ENCODE data around the gene ALPI.
"Not testable (repeated sequence)": the region's sequence is repeated elsewhere in the genome, so short reads cannot be mapped to it uniquely, and the experiment has no call there.

ALPI gene

DNA sequence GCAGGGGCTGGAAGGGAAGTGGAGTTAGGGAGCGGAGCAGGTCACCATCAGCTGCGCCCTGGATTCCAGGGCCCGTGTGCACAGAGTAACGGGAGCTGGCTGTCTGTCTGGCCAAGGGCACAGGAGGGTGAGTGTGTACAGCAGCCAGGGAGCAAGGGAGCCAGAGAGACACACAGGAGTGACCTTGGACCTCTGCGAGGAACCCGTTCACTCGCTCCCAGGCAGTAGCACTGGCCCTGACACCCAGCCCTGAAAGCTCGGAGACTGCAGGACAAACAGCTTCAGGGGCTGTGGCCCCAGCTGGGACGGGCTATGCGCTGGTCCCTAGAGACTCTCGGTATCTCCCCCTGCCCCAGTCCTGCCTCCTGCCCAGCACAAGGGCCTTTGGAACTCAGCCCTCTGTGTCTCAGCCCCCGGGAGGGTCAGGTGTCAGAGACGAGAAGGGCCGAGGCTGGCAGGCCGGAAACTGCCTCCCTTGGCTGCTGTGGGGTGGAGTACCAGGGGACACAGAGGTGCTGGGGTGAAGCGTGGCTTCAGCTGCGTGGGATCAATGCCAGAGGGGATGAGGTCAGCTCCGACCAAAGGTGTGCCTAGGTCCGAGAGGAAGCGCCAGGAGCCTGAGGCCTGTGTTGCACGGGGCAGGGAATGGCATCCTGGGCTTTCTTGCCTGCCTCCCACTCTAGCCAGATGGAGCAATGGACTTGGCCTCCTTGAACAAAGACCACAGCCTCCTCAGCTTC lies 12.1 kb upstream of the ALPI start:
- DNase-seq = not testable (repeated sequence)

DNA sequence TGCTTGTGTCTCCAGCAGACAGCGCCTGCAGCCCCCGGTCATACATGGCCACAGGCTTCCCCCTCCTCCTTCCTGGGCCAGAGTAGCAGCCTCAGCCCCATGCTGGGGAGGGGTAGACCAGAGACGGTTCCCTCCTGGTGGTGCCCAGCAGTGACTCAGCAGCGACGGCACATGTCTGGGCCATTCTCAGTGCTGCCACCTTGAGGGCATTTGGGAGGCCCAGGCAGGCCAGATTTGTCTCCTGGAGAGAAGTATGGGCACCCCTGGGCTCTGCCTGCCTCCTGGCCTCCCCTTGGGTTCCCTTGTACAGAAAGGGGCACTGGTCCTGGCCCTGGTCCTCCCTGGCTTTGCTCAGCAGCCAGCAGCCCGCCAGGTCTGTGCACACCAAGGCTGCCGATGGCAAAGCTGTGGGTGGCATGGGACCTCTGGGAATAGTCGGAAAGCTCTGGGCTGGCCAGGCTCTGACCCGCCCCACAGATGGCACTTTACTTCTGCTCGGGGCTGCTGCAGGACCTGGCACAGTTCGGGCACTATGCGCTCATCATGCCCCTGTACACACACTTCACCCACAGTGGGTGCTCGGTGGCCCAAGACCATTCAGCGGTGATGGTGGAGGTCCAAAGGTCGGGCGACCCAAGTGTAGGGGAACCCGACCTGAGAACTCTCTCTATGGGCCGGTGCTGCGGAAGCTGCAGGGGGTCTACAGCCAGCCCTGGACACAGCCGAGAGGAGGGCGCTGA lies 11.4 kb upstream of the ALPI start:
- DNase-seq = peak; percentile 3

DNA sequence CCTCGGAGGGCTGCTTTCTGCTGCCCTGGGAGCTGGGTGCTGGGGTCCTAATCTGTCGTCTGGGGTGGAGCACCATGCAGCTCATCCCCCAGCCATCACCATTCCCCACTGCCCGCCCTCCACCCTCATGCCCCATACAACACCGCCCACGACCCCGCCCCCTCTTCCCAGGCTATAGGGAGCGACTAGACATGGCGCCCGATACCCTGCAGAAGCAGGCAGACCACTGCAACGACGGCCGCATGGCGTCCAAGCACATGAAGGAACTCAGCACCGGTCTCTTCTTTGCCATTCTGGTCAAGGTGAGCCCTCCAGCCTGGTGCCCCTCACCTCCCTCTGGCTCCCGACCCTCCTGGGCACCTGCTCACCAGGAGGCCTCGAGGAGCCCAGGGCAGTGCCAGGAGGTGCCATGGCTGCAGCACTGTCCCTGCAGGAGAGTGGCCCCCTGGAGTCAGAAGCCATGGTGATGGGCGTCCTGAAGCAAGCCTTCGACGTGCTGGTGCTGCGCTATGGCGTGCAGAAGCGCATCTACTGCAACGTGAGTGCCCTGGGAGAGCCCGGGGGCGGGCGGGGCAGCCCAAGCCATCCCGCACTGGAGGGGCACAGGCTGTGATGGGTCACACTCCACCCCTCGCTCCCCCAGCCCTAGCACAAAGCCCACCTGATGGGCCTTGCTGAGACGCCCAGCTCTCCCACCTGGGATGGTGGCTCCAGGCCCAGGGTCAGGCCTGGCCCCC lies 10.6 kb upstream of the ALPI start:
- DNase-seq = not testable (repeated sequence)

DNA sequence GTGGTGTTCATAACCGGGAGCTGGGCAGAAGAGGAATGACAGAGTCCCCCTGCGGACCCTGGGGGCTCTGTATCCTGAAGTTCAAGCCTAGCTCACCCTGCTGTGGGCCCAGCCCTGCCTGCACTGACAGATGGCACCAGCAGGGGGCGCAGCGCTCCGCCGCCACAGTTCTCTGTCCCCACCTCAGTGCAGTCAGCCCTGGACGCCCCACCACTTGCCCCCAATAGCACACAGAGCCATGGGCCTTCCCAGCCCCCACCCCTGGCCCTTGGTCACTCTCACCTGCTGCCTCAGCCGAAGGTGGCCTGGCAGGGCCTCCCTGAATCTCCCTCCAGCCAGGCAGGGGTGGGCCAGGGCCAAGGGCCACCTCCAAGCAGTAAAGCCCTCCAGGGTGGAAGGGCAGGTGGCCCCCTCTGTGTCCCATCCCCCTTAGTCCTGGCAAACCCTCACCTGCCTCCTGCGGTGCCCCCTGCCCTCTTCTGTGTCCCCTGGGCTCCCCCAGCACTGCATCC lies 9.6 kb upstream of the ALPI start:
- DNase-seq = not testable (repeated sequence)

DNA sequence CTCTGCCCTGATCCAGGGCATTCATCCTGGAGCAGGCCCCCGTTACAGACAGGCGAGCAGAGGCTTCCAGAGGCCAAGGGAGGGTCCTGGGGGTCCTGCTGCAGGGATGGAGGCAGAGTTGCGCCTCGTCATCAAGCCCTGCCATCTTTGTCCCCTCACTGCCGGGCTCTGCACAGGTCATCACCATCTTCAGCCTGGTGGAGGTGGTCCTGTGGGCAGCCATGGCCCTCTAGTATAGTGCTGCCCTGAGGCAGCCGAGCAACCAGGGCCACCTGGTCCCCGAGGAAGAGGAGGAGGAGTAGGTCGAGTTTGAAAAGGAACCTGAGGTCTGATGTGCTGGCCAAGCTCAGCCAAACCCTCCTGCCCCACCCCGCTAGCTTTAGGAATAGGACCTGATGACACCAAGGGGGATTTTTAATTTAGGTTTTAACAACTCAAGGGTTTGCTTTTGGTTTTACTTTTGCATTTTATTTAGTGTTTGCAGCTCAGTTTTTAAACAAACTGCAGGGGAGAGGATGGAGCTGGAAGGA lies 8.8 kb upstream of the ALPI start:
- DNase-seq = no peak

DNA sequence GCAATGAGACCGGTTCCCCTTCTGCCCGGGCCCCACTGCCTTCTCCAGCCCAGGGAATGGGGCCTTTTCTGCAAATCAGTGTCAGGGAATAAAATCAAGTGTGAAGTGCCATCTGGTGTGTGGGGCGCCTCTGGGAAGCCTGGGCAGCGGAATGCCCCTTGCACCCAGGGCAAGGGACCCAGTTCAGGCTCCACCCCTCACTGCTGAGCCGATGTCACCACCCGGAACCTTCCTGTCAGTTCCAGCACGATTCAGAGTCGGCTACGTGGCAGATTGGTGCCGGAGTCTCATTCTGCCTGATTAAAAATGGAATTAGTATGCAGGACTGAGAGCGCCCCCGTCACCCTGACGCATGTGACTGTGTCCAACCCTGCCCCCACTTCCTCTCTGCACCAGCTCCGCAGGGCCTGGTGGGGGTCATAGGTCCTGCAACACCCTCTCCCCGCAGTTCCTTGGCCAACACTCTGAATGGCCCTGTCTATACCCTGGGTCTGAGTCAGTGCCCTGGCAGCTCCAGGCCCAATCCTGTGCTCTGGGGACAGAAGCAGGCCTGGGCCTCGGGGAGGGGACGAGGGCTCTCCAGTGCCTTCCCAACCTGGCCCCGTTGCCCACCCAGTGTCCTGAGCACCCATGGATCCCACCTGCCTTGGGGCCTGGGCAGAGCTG lies 8.2 kb upstream of the ALPI start:
- DNase-seq = no peak

DNA sequence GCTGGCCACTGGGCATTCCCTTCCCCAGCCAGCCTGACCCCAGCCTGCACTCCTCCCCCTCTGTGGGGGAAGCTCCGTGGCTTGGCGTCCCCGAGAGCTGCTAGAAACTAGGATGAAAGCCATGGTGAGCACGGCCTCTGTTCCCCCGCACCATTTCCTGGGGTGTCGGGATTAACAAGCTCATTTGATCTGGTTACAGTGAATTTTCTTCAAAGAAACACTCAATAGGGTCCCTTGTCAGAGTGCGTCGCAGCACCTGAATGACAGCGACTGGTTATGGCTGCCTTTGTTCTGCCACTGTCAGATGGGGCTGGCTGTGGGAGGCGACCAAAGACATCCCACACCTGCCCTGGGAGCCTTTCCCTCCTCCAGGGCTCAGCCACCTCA lies 7.7 kb upstream of the ALPI start:
- DNase-seq = no peak

DNA sequence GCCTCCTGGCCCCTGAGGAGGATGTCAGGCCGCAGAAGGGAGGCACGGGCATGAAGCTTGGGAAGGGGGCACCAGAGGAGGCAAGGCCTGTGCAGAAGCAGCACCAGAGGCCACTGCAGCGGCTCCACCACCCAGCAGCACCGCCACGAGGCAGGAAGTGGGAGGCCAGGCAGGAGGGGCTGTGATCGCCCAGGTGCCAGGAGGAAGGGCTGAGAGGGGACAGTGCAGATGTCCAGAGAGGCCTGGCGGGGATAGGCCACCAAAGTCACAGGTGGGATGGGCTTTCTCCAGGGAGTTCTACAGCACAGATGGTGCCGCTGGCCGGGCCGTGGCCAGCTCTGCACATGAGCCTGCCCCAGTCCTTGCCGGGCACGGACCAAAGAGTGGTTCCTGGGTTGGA lies 6.0 kb upstream of the ALPI start:
- no peak for DNase-seq

DNA sequence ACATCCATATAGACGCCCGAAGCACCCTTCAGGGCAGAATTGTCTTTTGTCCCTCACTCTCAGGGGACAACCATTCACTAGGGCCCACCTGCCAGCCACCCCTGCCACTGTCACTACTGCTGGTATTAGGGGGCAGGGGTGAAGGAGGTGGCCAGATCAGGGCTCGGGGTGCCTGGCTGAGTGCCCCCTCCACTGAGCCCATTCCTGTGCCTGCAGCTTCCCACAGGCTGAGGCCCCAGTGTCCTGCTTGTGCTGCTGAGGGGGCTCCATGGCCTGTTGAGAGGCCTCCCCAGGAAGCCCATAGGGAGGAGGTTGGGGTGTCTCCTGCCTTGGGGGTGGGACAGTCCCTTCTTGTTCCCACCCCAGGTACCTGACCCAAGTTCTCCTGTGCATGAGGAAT lies 4.3 kb upstream of the ALPI start:
- not testable (repeated sequence) for DNase-seq

DNA sequence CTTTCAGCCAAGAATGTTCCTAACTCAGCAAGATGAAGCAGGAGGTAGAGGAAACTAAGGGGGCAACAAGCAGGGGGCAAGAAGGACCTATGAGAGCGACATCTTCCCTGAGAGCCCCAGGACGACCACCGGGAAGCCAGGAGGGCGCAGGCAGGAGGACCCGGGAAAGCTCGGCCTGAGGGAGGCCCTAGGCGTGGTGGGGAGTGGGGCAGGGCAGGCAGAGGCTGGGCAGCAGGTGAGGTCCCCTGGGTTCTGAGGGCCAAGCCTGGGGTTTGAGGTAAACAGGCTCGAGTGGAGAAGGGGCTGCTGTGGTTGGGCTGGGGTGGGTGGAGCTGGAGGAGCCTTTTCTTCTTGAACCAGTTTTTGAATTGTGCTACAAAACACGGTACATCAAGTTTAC lies 1.3 kb upstream of the ALPI start:
- DNase-seq = no peak

DNA sequence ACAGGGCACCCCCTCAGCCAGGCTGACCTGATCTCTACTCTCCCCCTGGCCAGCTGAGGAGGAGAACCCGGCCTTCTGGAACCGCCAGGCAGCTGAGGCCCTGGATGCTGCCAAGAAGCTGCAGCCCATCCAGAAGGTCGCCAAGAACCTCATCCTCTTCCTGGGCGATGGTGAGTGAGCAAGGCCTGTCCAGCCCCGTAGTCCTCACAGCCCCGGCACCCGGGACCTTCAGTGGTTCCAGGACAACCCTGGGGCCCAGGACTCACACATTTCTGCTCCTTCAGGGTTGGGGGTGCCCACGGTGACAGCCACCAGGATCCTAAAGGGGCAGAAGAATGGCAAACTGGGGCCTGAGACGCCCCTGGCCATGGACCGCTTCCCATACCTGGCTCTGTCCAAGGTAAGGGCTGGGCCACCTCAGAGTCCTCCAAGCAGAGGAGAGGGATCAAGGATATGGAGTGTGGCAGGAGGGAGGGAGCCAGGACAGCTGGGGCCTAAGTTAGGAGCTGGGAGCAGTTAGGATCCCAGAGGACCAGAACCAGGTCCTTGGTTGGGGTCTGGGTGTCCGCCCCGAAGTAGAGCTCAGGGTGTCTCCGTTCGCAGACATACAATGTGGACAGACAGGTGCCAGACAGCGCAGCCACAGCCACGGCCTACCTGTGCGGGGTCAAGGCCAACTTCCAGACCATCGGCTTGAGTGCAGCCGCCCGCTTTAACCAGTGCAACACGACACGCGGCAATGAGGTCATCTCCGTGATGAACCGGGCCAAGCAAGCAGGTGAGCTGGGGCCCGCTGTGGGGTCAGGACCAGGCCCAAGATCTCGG lies 555 bp downstream of the ALPI start:
- no peak for DNase-seq

DNA sequence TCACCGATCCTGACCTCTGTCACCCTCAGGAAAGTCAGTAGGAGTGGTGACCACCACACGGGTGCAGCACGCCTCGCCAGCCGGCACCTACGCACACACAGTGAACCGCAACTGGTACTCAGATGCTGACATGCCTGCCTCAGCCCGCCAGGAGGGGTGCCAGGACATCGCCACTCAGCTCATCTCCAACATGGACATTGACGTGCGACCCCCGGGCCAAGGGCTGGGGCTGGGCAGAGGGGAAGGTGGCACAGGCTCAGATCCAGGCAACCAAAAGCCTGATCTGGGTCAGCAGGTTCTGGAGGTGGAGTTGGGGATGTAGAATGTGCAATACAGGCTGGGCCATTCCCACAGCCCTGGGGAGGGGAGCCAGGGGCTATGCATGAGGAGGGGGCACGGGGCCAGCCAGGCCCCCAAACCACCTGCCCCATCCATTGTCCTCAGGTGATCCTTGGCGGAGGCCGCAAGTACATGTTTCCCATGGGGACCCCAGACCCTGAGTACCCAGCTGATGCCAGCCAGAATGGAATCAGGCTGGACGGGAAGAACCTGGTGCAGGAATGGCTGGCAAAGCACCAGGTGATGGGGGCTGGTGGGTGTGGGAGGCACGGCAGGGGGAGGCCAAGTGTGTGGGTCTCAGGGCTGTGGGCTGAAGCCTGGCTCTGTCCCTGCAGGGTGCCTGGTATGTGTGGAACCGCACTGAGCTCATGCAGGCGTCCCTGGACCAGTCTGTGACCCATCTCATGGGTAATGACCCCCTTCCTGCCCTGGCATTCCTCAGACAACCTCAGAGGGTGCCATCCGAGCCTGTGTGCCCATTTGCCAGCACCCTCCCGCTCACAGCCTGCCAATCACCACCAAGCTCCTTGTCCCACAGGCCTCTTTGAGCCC lies 1.4 kb downstream of the ALPI start:
- no peak for DNase-seq

DNA sequence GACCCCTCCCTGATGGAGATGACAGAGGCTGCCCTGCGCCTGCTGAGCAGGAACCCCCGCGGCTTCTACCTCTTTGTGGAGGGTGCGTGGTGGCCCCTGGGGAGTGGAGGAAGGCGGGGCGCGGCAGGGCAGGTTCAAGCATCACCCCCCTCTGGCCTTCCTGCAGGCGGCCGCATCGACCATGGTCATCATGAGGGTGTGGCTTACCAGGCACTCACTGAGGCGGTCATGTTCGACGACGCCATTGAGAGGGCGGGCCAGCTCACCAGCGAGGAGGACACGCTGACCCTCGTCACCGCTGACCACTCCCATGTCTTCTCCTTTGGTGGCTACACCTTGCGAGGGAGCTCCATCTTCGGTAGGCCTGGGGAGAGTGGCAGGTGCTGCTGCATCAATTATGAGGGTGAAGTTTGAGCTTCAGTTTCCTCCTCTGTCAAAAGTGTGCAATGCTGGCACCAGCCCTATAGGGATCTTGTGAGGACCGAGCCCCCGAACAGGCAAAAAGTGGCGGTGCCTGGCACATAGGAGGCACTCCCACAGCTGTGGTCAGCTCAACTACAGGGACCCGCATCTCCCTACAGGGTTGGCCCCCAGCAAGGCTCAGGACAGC lies 2.2 kb downstream of the ALPI start:
- no peak for DNase-seq

DNA sequence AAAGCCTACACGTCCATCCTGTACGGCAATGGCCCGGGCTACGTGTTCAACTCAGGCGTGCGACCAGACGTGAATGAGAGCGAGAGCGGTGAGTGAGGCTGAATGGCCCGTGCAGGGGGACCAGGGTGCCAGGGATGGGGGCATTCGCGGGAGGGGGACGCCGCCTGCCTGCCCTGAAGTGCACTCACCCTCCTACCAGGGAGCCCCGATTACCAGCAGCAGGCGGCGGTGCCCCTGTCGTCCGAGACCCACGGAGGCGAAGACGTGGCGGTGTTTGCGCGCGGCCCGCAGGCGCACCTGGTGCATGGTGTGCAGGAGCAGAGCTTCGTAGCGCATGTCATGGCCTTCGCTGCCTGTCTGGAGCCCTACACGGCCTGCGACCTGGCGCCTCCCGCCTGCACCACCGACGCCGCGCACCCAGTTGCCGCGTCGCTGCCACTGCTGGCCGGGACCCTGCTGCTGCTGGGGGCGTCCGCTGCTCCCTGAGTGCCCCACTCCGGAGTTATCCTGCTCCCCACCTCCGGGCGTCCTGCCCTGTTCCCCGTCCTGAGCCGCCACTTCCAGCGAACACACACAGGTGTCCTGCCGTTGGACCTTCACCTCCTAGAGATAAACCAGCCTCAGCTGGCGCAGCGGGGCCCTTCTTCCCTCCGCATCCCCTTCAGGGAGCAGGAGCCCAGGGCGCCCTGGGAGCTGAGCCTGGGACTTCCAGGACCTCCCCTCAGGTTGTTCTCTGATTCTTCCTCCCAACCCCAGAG lies 2.9 kb downstream of the ALPI start:
- DNase-seq = no peak

DNA sequence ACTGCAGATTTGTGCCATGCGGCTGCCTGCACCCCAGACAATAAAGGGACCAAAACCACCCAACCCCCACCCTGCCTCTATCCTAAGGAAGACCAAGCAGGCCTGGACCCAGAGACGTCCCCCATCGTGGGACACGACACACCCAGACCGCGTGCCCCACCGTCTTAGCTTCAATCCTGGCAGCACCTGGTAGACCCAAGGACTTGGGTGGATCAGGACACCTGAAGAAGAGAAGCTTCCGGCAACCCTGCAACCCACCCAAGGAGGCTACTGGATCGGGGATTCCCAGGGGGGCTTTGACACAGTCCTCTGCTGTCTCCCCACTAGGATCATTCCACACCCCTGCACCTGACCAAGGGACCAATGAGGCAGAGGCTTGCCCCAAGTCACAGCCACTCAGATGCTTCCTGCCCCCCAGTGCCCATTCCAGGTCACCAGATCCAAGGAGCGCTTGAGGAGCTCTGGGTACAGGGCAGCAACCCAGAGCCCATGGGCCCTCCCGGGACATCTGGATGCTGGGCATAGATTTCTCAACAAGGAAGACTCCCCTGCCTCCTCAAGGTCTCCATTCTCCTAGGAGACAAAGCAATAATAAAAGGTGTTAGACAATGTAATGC lies 3.6 kb downstream of the ALPI start:
- no peak for DNase-seq

DNA sequence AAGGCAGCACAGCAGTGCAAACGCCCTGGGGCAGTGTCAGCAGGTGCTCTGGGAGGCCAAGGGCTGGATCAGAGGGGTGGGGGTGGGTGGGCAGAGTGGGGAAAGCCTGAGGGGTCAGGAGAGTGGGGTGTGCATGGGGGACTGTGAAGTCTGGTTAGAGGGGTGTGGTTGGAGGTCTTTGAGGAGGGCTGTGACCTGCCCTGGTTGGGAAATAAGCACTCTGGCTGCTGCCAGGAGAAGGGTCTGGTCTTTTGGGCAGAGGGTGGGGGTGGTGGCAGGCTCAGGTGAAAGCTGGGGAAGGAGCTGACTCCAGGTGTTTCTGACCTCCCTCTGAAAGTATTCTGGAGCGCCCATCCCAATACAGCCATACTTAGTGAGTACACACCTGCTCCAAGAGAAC lies 4.2 kb downstream of the ALPI start:
- DNase-seq = no peak

DNA sequence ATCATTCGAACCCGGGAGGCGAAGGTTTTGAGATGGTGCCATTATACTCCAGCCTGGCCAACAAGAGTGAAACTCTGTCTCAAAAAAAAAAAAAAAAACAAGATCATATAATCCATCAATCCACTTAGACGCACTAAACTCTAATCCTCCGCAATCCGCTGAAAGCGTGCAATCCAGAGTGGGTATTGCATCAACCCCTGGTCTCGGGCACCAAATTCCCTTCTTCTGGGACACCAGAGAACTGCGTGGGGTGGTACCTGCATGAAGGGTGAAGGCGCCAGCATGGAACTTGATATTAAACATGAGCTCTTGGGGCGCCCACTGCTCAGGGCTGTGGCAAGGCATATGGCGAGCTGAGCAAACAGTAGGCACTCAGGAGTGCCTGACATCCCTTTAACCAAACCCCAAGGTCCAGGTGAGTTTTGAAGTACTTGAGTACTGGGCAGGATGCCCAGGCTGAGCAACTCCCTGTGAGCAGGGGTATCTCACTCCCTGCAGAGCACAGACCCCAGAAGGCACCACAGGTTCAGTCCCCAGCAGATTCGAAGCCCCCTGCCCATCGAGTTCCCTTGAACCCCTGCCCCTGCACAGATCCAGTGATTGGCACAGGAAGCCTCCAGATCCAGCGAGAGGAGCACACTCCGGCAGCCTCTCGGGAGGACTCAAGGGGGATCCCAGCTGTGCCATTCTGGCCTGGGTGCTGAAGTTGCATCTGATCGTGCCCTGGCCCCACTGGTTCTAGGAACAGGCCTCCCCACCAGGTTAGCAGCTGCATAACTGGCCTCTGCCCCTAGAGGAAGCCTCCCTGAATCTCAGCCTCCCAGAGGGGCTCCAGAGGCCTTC lies 8.0 kb downstream of the ALPI start:
- no peak for DNase-seq

DNA sequence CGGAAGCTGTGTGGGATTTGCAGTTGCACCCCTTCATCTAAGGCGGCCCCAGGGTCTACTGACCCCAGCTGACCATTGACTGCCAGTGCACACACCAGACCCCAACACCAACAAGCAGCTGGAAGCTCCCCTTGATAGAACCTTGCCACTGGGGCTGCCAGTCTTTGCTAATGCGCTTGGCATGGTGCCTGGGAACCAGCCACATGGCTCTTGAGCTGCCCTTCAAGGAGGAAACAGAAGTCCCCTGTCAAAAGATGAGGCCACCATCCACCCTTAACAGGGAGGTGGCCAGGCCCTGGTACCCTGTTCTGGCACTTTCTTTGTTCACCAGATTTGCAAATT lies 8.6 kb downstream of the ALPI start:
- DNase-seq = no peak

Data from NCI-H2171 treated with DMSO at 0.1 percent for 48 hours (cell line).